ENCODE measurements around the gene EXOC7. TPM values are rescaled to one million over a fixed set of nuclear protein-coding genes. Genes with fewer than 3 reads are reported as not detected.

The EXOC7 gene
- total RNA-seq, 3 donors from 2014 or later = 91.4 to 103 (median 93.9) TPM

DNA sequence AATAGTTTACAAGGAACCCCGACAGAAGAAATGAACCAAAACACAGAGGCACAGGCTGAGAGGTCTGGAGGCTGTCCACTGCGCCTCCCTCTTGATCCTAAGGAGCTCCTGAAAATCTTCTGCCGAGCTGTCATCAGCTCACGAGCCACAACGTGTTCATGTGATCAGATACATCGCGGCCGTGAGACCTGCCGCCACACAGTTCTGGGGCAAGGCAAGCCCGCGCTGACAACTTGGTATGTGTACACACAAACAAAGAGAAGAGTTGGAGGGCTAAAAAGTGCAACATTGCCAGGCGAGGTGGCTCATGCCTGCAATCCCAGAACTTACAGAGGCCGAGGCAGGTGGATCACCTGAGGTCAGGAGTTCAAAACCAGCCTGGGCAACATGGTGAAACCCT, 7.6 kb downstream of the EXOC7 start:
- no peaks in the 10 kb centered on the region for H3K36me3 ChIP-seq
- H3K27me3 ChIP-seq = no peaks in the 10 kb centered on the region
- no peaks in the 10 kb centered on the region for H3K9me3 ChIP-seq
- intact Hi-C loops (cut with DNase I; ENCODE audit: low total_unique reads) = no loop called here
- no peaks in the 10 kb centered on the region for H3K4me1 ChIP-seq
- H3K4me3 ChIP-seq = no peak overlapping the region
- TF ChIP-seq, protein P1, sequence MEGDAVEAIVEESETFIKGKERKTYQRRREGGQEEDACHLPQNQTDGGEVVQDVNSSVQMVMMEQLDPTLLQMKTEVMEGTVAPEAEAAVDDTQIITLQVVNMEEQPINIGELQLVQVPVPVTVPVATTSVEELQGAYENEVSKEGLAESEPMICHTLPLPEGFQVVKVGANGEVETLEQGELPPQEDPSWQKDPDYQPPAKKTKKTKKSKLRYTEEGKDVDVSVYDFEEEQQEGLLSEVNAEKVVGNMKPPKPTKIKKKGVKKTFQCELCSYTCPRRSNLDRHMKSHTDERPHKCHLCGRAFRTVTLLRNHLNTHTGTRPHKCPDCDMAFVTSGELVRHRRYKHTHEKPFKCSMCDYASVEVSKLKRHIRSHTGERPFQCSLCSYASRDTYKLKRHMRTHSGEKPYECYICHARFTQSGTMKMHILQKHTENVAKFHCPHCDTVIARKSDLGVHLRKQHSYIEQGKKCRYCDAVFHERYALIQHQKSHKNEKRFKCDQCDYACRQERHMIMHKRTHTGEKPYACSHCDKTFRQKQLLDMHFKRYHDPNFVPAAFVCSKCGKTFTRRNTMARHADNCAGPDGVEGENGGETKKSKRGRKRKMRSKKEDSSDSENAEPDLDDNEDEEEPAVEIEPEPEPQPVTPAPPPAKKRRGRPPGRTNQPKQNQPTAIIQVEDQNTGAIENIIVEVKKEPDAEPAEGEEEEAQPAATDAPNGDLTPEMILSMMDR (IDR thresholded peaks at IDR 0.05) = no peak
- TF ChIP-seq POLR2AphosphoS5 (IDR thresholded peaks at IDR 0.05) (no peak), POLR2A (IDR thresholded peaks at IDR 0.05) (no peak)
- H3K27ac ChIP-seq = no peak overlapping the region
- DNase-seq (ENCODE audit: low spot score in 2 of 2) = no peak

DNA sequence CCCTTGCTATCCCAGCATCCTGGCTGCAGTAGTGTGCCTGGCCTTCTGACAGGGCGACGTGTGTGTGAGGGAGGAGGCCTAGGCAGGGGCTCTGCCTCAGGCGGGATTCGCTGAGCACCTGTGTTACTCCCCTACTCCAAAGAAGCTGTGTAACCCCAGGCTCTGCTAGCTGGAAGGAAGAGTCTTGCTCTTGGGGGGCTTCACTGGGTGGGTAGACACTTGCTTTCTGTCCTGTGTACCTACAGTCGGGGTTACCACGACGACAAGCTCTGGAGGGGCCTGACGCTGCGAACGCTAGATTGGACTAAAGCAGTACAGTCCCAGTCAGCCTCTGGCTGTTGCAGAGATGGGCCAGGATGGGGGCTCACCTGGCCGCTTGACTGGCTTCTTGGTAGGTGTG, 9.5 kb downstream of the EXOC7 start:
- no peak overlapping the region for H3K4me3 ChIP-seq
- H3K27ac ChIP-seq = no peak overlapping the region
- no peaks in the 10 kb centered on the region for H3K9me3 ChIP-seq
- H3K4me1 ChIP-seq = no peaks in the 10 kb centered on the region
- TF ChIP-seq POLR2AphosphoS5 (IDR thresholded peaks at IDR 0.05) (no peak), POLR2A (IDR thresholded peaks at IDR 0.05) (no peak)
- TF ChIP-seq, protein P1 (IDR thresholded peaks at IDR 0.05) = no peak
- no peaks in the 10 kb centered on the region for H3K27me3 ChIP-seq
- DNase-seq (ENCODE audit: low spot score in 2 of 2) = no peak
- intact Hi-C loops (cut with DNase I; ENCODE audit: low total_unique reads) = no loop called here
- H3K36me3 ChIP-seq = no peaks in the 10 kb centered on the region

DNA sequence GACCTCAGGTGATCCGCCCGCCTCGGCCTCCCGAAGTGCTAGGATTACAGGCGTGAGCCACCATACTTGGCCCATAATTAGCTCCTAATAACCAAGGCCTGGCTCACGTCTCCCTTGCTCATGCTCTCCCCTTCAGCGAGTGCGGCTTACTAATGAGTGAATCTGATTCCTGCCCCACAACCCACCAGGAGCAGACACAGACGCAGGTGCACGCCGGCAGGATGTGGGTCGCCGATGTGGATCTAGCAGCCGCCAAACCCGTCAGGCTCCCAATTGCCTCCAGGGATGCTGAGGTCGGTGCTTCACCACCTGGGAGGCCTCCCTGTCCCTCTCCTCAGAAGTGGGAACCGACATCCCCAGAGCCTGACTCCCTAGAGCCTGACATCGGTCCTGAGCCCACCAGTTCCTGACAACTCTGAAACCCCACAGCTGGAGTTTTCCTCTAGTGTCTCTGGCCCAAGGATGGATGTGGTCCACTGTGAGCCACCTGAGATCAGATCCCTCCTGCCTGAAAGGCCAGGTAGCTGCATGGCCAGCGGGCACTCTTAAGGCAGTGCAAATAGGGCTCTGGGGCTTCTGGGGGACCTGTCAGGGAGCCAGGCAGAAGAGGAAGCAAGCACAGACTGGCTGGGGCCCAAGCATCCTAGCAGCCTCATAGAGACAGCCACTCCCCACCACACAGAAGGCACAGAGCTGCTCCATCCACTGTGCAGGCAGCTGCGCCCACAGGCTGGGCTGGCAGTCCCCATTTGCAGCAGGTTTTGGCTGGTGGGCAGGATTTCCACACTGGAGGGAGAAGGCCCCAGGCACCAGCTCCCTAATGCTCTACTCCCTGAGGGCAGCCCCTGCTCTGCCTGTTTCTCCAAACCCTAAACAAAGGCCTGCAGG, 10.8 kb downstream of the EXOC7 start:
- Histone ChIP-seq H3K27ac (no peak overlapping the region), H3K36me3 (no peaks in the 10 kb centered on the region), H3K9me3 (no peaks in the 10 kb centered on the region), H3K4me3 (no peak overlapping the region), H3K4me1 (no peaks in the 10 kb centered on the region), H3K27me3 (no peaks in the 10 kb centered on the region)
- TF ChIP-seq POLR2A (IDR thresholded peaks at IDR 0.05) (no peak), POLR2AphosphoS5 (IDR thresholded peaks at IDR 0.05) (no peak)
- TF ChIP-seq, protein P1 (IDR thresholded peaks at IDR 0.05) = no peak
- no peak for DNase-seq (ENCODE audit: low spot score in 2 of 2)
- intact Hi-C loops (cut with DNase I; ENCODE audit: low total_unique reads) = no loop called here

DNA sequence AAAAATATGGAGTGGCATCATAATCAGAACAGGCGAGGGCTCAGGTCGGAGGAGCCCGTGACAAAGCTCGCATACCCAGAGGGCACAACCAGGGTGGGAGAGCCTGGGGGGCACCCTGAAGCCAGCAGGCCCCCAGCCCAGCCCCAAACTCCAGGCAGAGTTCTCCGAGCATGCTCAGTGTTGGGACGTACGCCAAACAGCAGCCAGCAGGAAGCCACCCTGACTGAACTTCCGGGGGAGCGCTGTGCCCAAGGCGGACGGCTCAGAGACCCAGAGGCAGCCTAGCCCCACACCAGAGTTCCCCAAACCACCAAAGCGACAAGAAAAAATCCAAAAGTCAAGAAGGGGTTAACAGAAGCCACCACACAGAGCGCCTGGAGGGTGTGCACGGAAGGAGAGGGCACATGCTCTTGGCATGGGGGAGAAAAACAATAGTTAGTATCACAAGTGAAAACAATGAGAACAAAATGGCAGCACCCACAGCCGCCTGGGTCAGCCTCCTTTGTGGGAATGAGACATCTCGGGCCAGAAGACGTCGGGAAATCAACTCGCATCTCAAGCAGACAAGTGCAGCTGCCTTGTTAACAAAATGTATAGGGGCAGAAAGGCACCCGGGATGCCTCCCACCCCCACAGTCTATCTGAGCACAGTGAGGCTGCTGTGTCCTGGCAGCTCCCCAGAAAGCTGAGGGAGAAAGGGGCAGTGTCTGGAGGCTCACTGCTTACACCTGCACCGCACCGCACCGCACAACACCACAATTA, 11.9 kb downstream of the EXOC7 start:
- Histone ChIP-seq H3K4me3 (no peak overlapping the region), H3K36me3 (no peaks in the 10 kb centered on the region), H3K27ac (peak overlapping the region; percentile 52 to 64), H3K27me3 (no peaks in the 10 kb centered on the region), H3K4me1 (no peaks in the 10 kb centered on the region), H3K9me3 (no peaks in the 10 kb centered on the region)
- TF ChIP-seq, protein P1 (IDR thresholded peaks at IDR 0.05) = no peak
- TF ChIP-seq POLR2AphosphoS5 (IDR thresholded peaks at IDR 0.05) (no peak), POLR2A (IDR thresholded peaks at IDR 0.05) (no peak)
- DNase-seq (ENCODE audit: low spot score in 2 of 2) = no peak
- intact Hi-C loops (cut with DNase I; ENCODE audit: low total_unique reads) = no loop called here

Data from breast epithelium (tissue), 4 donors.